Measurements from ENCODE around the gene NR4A3.

DNA sequence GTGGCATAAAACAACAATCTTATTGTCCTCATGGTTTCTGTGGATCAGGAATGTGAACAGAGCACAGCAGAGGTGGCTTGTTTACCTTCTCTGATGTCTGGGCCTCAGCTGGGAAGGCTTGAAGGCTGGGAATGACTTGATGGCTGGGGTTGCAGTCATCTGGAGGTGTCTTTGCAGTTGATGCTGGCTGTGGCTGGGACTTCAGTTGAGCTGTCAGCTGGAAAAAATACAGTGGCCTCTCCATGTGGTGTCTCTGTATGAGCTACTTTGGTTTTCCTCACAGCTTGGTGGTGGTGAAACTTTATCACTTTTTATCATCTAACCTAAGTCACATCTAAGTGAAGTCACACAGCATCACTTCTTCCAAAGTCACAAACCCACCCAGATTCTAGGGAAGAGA lies 60.1 kb downstream of the NR4A3 start:
- TF ChIP-seq RFX5 (IDR thresholded peaks at IDR 0.05; ENCODE audit: low read depth, low read length) (no peak), ZNF239 (CRISPR knock-in tag; IDR thresholded peaks at IDR 0.05) (no peak), BRF2 (IDR thresholded peaks at IDR 0.05; ENCODE audit: borderline replicate concordance, insufficient read depth, insufficient read length) (no peak), SMAD3 (CRISPR knock-in tag; conservative IDR thresholded peaks at IDR 0.05) (no peak), ZNF644 (tag; IDR thresholded peaks at IDR 0.05; ENCODE audit: low read depth) (no peak), KDM4B (IDR thresholded peaks at IDR 0.05; ENCODE audit: borderline replicate concordance in 2 of 2, low read depth in 1 of 2) (no peak), POLR2A (conservative IDR thresholded peaks at IDR 0.05) (no peak), GABPA (tag; conservative IDR thresholded peaks at IDR 0.05; ENCODE audit: low read depth) (no peak)
- TF ChIP-seq, protein P1, sequence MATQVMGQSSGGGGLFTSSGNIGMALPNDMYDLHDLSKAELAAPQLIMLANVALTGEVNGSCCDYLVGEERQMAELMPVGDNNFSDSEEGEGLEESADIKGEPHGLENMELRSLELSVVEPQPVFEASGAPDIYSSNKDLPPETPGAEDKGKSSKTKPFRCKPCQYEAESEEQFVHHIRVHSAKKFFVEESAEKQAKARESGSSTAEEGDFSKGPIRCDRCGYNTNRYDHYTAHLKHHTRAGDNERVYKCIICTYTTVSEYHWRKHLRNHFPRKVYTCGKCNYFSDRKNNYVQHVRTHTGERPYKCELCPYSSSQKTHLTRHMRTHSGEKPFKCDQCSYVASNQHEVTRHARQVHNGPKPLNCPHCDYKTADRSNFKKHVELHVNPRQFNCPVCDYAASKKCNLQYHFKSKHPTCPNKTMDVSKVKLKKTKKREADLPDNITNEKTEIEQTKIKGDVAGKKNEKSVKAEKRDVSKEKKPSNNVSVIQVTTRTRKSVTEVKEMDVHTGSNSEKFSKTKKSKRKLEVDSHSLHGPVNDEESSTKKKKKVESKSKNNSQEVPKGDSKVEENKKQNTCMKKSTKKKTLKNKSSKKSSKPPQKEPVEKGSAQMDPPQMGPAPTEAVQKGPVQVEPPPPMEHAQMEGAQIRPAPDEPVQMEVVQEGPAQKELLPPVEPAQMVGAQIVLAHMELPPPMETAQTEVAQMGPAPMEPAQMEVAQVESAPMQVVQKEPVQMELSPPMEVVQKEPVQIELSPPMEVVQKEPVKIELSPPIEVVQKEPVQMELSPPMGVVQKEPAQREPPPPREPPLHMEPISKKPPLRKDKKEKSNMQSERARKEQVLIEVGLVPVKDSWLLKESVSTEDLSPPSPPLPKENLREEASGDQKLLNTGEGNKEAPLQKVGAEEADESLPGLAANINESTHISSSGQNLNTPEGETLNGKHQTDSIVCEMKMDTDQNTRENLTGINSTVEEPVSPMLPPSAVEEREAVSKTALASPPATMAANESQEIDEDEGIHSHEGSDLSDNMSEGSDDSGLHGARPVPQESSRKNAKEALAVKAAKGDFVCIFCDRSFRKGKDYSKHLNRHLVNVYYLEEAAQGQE (IDR thresholded peaks at IDR 0.05; ENCODE audit: borderline replicate concordance) = no peak
- TF ChIP-seq, protein P1 (CRISPR knock-in tag; IDR thresholded peaks at IDR 0.05; ENCODE audit: low read depth) = no peak
- TF ChIP-seq, protein P2, sequence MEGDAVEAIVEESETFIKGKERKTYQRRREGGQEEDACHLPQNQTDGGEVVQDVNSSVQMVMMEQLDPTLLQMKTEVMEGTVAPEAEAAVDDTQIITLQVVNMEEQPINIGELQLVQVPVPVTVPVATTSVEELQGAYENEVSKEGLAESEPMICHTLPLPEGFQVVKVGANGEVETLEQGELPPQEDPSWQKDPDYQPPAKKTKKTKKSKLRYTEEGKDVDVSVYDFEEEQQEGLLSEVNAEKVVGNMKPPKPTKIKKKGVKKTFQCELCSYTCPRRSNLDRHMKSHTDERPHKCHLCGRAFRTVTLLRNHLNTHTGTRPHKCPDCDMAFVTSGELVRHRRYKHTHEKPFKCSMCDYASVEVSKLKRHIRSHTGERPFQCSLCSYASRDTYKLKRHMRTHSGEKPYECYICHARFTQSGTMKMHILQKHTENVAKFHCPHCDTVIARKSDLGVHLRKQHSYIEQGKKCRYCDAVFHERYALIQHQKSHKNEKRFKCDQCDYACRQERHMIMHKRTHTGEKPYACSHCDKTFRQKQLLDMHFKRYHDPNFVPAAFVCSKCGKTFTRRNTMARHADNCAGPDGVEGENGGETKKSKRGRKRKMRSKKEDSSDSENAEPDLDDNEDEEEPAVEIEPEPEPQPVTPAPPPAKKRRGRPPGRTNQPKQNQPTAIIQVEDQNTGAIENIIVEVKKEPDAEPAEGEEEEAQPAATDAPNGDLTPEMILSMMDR (IDR thresholded peaks at IDR 0.05 in 2 of 3, conservative IDR thresholded peaks at IDR 0.05 in 1 of 3; ENCODE audit: insufficient read depth in 2 of 3, low read depth in 1 of 3, low read length in 3 of 3) = no peak
